GM18951 (cell line): Measurements from ENCODE around the gene NPHS2.

Source experiments
- POLR2A ChIP-seq: IDR thresholded peaks from 4 replicates; pipeline ENCODE4 v1.6.1; 2011; ENCODE audit warnings: mild to moderate bottlenecking; ENCODE audit not compliant: insufficient read length, insufficient read depth; ENCODE audit errors: extremely low read depth
- in situ Hi-C: fragments of 300-500 bp; cut with MboI; formaldehyde crosslinking; loops from one replicate; pipeline ENCODE4 v1.12.0; 2022; ENCODE audit warnings: low sequenced_read_pairs, mixed read lengths, inconsistent platforms; ENCODE audit not compliant: unreplicated experiment

NPHS2 gene

DNA sequence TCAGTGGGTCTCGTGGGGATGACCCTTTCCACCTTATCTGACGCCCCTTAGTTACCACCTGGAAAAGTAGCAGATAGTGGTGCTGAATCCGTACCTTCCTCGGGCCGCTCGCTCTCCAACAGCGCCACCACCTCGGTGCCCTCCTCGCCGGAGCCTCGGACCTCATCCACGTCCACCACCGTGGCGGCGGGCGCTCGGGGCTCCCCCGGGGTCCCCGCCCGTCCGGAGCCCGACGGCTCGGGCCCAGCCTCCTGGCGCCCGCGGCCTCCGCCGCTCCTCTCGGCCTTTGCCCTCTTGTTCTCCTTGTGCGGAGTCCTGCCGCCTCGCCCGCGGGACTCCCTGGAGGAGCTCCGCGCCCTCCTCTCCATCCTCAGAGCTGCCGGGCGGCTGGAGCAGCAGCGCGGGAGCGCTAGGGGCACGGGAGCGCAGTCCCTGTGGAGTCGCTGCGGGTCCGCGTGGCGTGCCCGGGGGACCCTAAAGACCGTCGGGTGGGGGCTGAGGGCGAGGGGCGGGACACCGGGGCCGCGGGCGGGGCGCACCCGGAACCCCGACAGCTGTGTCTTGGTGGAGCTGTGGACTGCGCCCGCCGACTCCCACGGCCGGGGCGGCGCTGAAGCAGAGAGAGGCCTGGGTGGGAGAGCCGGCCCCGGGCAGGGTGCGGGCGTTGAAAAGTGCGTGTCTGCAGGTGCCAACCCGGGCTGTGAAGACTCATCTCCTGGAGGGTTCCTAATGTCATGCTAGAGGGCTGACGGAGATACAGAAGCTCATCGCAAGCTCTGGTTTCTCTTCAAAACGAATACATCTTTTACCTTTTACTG, at the start of gene NPHS2:
NPHS2 (minus strand) TSS at position 452 of the 818 bp plus-strand sequence; CDS start at position 368, 84 bp downstream.
- in situ Hi-C loops = no loop called here

DNA sequence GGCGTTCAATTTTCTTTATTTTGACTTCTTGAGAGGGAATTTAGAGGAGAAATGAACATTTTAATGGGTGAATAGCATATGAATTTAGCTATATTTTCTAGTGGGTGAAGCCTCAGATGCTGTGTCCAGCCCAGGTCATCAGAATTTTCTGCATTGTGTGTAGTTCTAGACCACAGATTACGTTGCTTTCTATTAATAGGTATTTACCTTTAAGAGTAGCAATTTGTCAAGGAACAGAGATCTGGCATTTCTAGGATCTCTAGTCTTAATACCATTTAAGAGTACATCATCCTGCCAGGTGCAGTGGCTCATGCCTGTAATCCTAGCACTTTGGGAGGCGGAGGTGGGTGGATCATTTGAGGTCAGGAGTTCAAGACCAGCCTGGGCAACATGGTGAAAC, 36.6 kb upstream of the NPHS2 start:
- TF ChIP-seq POLR2A = no peak
- in situ Hi-C loops = no loop called here

More for the DNA sequence above, at the start of gene NPHS2:
- no peak for TF ChIP-seq POLR2A

DNA sequence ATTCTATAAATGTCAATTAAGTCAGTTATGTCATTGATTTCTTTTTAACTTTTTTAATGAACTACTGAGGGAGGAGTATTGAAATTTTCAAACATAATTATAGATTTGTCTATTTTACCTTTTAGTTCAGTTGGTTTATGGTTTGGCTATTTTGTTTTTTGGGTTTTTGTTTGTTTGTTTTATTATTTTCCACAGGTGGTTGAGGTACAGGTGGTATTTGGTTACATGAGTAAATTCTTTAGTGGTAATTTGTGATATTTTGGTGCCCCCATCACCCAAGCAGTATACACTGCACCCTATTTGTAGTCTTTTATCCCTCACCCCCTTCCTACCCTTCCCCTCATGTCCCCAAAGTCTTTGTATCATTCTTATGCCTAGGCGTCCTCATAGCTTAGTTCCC, 25.3 kb upstream of the NPHS2 start:
- in situ Hi-C loops = no loop called here
- TF ChIP-seq POLR2A = no peak

DNA sequence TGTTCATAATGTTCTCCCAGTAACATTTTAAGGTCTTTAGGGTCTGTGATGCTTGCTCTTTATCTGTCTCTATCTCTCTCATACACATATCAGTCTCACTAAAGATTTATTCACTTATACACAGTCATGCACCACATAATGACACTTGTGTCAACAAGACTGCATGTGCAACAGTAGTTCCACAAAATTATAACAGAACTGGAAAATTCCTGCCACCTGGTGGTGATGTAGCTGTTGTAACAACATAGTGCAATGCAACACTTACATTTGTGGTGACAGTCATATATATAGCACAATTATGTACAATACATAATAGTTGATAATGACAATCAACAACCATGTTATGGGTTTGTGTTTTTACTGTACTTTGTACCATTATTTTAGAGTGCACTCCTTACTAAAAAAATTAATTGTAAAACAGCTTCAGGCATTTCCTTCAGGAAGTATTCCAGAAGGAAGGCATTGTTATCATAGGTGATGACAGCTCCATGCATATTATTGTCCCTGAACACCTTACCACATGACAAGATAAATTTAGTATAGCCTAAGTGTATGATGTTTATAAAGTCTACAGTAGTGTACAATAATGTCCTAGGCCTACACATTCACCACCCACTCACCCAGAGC, 24.0 kb upstream of the NPHS2 start:
- no peak for TF ChIP-seq POLR2A
- in situ Hi-C loops = no loop called here

DNA sequence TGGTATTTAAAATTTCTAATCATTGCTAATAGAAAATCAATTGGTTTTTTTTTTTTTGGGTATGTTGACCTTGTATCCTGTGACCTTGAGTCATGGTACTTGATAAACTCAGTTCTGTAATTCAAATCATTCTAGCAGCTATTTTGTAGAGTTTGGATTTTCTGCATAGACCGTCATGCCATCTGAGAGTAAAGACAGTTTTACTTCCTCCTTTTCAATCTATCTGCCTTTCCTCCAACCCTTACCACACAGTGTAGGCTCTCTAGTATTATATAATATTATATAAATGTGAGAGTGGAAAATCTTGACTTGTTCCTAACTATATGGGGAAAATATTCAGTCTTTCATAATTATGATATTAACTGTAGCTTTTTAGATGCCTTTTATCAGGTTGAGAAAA, 22.9 kb upstream of the NPHS2 start:
- no peak for TF ChIP-seq POLR2A
- in situ Hi-C loops = no loop called here

DNA sequence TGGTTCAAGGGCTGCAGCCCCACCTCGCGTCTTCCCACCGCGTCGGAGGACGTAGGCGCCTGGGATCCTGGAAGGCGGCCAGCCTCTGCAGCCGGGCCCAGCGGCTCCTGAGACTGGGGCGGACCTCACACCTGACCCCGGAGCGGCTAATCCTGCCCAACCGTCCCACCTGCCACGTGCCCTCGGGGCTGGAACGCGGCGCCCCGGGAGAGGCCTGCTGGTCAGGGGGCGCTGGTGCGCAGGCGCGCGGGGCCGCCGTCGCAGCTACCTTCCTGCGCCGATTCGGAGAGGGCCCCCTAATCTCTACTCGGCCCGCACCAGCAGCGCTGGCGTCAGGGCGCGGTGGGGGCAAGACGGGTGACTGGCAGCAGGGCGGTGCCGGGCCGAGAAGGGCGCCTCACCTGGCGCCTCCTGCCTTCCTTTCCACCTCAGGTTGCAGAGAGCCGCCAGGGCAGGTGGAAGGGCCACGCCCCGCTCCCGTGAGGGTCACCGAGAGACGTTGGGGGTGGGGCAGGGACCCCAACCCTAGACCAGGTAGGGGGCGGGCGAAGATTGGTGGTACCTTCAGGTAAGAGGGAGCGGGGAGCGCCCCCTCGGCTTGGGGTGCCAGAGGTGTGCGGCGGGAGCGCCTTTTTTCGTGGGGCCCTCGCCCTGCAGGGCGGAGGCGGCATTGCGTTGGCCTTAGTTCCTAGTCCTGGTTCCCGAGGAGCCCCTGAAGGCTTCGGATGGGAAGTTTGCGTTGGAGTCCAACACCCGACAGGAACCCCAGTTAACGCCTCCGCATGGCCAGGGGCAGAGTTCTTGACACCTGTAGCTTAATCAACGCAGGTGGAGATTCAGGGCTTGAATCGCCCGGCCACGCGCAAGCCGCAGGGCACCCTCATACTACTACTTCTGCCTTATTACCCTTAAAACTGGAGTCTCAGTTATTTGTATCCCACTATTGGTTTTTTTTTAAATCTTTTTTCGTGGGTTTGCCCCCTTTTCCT, 16.1 kb upstream of the NPHS2 start, which contains the start of gene TDRD5:
TDRD5 (plus strand) TSS at position 241 of the 989 bp plus-strand sequence. CDS start 784 bp downstream, outside the sequence.
- TF ChIP-seq POLR2A = no peak
- in situ Hi-C loops = no loop called here

DNA sequence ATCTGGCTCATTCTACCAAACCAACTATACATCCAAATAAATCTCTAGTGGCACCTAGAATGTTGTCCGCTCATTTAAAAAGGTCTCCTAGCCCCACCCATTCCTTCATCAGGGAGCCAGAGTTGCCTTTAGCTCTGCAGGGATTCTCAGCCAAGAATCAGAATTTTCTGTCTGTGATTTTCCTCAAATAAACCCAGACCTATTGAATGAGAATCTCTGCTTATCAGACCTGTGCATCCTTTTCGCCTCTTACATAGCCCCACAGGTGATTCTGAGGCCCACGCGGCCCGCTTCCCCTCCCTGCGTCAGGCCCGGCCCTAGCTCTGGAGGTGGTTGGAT, 15.5 kb upstream of the NPHS2 start:
- no peak for TF ChIP-seq POLR2A
- in situ Hi-C loops = no loop called here

DNA sequence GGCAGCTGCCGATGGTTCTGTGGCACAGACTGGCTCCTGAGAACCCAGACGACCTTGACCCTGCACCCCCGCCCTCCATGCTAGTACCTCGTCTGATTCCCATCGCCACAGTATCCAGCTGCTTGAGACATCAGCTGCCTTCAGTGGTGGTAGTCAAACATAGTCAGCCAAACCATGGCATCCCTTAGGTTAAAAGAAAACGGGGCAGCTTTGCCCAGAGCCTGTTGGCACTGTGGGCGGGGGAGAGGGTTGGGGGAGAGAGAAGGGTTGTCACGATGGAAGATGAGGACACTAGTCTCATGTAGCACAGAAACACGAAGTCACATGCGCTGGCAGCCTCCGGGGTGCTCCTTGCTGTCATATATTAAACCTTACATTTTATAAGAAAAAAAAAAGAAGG, 14.9 kb upstream of the NPHS2 start:
- no peak for TF ChIP-seq POLR2A
- in situ Hi-C loops = no loop called here

DNA sequence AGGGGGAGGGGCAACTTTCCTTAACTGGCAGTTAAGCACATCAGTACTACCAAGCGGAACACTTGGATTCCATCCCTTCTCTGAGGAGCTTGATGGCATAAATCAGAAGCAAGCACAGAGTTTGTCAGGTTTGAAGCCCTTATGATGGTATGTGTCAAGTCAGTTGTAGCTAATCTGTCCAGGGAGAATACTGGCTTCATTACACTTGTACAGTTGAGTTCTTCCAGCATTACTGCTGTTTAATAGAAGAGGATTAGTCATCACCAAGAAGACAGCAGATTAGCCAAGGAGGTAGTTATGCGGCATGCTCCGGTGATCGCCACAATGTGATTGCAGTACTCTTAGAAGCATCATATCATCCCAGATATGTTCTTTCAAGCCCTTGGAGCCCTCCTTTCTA, 13.8 kb upstream of the NPHS2 start:
- no peak for TF ChIP-seq POLR2A
- in situ Hi-C loops = no loop called here

DNA sequence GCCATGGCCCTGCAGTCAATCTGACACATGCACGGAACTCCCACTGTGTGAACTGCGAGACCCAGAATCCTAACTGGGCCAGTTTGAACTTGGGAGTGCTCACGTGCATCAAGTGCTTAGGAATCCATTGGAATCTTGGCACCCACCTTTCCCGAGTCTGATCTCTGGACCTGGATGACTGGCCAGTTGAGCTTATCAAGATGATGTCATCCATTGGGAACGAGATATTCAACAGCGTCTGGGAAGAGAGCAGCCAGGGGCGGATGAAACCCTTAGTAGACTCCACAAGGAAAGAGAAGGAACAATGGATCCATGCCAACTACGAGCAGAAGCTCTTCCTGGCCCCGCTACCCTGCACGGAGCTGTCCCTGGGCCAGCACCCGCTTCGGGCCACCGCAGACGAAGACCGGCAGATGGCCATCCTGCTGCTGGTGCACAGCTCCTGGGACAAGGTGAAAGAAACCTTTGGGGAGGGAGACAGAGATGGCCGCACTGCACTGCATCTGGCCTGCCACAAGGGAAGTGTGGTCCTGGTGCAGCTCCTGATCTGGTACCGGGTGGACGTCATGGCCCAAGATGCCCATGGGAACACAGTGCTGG, 12.8 kb upstream of the NPHS2 start:
- in situ Hi-C loops = no loop called here
- no peak for TF ChIP-seq POLR2A

DNA sequence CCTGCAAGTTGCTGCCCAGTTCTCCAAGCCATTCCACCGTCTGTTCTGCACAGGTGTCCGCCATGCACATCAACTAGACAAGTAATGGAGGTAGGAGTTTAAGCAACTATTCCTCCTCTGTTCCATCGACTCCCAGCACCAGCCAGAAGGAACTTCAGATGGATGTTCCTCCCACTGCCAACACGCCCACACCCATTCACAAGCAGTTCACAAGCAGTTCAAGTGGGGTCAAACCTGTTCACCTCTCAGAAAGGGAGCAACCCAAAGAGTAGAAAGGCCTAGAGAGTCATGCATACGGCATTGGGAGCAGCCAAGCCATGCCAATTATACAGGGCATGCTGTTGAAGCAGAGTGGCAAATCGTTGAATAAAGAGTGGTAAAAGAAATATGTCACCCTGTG, 11.6 kb upstream of the NPHS2 start:
- in situ Hi-C loops = no loop called here
- TF ChIP-seq POLR2A = no peak

DNA sequence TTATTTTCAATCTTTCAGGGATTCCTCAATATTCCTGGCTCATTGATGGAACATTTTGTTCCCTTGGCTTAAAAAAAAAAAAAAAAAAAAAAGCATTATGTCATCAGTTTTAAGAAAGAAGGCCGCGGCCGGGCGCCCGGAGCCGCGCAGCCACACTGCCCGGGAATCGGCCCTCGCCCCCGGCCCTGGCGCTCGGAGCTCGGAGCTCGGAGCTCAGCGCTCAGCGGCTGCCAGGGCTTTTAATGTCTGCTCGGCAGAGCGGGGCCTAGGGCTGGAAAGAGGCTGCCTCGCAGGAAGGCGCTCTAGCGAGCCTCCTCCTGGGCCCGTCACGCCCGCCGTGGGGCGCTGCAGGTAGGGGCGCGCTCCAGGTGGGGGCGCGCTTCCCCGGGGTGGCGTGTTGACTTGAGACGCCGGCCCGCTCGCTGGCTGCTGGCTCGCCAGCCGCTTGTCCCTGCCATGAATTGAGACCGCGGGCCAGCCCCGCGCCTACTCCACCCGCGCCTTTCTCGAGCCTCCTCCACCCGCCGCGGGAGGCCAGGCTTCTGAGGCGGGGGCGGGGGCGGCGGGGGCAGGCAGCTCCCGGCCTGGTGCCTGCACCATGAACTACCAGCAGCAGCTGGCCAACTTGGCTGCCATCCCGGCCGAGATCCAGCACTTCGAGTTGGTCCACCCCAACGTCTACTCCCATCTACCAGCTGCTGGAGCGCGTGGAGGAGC, 10.5 kb upstream of the NPHS2 start:
- no peak for TF ChIP-seq POLR2A
- in situ Hi-C loops = no loop called here
